ENCODE measurements around the gene ACOT4.
"Not testable (repeated sequence)": the region's sequence is repeated elsewhere in the genome, so short reads cannot be mapped to it uniquely, and the experiment has no call there.

The ACOT4 gene

DNA sequence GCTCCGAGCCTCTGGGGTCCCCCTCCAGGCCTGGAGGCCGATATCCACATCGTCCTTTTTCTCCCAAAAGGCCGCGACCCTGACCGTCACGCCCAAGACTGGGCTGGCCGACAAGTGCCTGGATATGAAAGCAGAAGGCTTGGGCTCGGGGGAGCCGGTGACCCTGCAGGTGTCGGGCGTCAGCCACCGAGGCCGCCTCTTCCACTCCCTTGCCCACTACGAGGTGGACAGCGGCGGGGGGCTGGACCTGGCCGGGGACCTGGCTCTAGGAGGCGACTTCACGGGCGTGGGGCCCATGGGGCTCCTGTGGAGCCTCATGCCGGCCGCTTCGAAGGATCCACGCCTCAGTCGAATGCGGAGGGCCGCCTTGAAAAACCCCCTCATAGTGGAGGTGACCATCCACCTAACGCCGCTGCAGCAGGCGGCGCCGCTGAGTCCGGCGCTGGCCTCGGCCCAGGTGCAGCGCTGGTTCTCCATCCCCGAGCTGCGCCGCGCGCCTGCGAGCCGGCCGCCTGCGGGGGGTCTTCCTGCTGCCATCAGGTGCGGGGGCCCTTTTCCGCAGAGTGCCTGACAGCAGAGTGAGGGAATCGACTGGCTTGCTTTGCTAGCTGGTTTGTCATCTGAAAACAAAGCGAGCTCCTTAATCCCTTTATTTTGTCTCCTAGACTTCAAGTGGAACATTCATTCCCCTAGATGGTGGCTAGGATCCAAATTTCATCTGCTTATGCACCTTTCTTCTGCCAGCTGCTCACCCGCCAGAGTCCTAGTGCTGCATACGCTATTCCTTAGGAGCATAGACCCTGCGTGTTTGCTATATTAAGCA is 42.5 kb downstream of the ACOT4 start:
- no peak for DNase-seq

DNA sequence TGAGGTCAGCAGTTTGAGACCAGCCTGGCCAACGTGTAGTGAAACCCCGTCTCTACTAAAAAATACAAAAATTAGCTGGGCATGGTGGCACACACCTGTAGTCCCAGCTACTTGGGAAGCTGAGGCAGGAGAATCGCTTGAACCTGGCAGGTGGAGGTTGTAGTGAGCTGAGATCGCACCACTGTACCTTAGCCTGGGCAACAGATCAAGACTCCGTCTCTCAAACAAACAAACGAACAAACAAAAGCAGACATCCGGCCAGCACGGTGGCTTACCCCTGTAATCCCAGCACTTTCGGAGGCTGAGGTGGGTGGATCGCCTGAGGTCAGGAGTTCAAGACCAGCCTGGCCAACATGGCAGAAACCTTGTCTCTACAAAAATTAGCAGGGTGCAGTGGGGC is 44.7 kb downstream of the ACOT4 start:
- DNase-seq = not testable (repeated sequence)

DNA sequence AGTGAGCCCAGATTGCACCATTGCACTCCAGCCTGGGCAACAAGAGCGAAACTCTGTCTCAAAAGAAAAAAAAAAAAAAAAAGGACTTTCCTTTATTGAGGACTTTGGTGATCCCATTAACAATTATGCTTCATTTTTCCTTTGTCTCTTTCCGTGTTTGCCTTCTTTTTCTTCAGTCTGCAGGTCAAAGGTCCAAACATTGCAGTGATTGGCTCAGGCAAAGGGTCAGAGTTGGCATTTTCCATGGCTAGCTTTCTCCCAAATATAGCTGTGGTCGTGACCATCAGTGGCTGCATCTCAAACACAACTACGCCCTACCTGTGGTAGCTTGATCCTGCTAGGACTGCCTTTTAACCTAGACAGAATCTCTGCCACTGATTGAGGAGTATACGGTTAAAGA is 46.2 kb downstream of the ACOT4 start:
- no peak for DNase-seq

DNA sequence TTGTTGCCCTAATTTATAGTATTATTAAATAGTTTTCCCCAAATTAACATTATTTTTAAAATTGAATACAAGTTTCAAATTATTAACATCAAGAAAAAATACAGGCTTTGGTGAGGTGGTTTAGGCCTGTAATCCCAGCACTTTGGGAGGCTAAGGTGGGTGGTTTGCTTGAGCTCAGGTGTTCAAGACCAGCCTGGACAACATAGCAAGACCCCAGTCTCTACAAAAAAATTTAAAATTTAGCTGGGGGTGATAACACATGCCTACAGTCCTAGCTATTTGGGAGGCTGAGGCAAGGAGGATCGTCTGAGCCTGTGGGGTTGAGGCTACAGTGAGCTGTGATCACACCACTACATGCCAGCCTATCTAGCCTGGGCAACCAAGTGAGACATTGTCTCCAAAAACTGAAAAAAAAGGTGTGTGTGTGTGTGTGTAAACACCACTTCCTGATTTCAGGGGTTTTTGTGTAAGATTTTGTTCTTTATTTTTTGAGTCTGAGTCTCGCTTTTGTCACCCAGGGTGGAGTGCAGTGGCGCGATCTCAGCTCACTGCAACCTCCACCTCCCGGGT is 49.2 kb downstream of the ACOT4 start:
- no peak for DNase-seq

DNA sequence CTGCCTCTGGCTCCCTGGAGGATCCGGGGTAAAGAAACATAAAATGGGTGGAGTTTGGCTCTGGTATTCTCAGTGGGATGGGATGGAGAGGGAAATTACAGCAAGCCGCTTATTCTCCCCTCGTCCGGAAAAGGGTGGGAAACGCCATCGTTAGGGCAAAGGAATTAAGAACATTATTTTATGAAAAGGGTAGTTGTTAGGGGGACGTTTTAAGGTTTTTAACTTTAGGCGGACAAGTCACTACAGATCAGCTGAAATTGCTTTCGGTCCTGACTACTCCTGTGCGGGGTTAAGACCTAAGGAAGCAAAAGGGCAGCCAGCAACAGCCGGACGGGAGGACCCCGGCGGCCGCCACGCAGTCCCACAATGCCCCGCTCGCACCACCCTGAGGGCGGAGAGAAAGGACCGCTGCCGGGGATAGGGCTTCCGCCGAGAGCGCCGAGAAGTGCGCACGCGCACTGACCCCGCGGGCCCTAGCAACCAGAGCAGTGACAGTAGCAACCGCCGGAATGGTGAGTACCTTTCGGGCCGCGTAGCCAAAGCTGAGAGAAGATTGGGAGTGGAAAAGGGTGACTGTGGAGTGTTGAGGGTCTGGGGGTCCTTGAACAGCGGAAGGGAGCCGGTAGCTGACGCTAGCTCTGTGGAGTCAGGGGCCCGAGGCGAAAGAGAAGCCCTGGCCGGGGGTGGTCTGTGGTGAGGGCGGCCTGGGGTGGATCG is 53.0 kb downstream of the ACOT4 start, which contains the start of gene DNAL1:
Gene DNAL1 (plus strand): TSS at position 456 of the 717 bp plus-strand sequence. CDS start 54 bp downstream, at position 510.
- peak; percentile 93 for DNase-seq

DNA sequence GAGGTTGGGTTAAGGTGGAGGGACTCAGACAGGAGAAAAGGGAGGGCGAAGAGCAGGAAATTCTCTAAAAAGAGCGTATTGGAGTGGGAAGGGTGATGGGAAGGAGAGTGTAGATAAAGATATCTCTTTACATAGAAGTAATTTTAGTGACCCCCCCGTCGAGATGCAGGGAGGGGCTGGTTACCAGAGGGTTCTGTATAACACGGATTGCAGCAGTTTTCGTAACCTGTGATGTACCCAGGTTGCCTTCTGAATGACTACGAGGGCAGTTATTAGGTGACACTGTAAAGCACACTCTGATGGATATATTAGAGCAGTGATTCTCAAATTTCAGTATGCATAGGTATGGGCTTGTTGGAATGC is 53.6 kb downstream of the ACOT4 start:
- DNase-seq = no peak
